Measurements from ENCODE around the gene OASL.

GRCh38 chr12:120980800-120981368, 58.2 kb downstream of the OASL start:
- TF ChIP-seq USF2 (IDR thresholded peaks at IDR 0.05; ENCODE audit: borderline replicate concordance, low read depth, low read length) (no peak), POLR2AphosphoS5 (IDR thresholded peaks at IDR 0.05; ENCODE audit: low read length) (no peak), CEBPB (IDR thresholded peaks at IDR 0.05; ENCODE audit: borderline replicate concordance in 1 of 2, low read depth in 2 of 2, low read length in 2 of 2) (no peak), CTCF (IDR thresholded peaks at IDR 0.05 in 2 of 3, conservative IDR thresholded peaks at IDR 0.05 in 1 of 3; ENCODE audit: control insufficient read depth in 2 of 3, extremely low read depth in 1 of 3, insufficient read depth in 1 of 3, low read depth in 3 of 3, low read length in 3 of 3) (no peak), REST (IDR thresholded peaks at IDR 0.05; ENCODE audit: low read depth, low read length) (no peak), ELK1 (IDR thresholded peaks at IDR 0.05; ENCODE audit: low read depth, low read length) (no peak), HCFC1 (IDR thresholded peaks at IDR 0.05; ENCODE audit: low read length) (no peak), FOS (IDR thresholded peaks at IDR 0.05; ENCODE audit: borderline replicate concordance, extremely low read depth, insufficient read length) (no peak), POLR2A (IDR thresholded peaks at IDR 0.05; ENCODE audit: low read depth, low read length) (no peak), SKIL (IDR thresholded peaks at IDR 0.05; ENCODE audit: low read depth, poor library complexity, severe bottlenecking) (no peak), CBFB (IDR thresholded peaks at IDR 0.05; ENCODE audit: low read depth) (no peak), TARDBP (IDR thresholded peaks at IDR 0.05; ENCODE audit: borderline replicate concordance) (no peak)

Measured in GM12878 (cell line).